ENCODE data around the gene MCC. TPM values are rescaled to one million over a fixed set of nuclear protein-coding genes. Genes with fewer than 3 reads are reported as not detected.
"Not testable (repeated sequence)": the region's sequence is repeated elsewhere in the genome, so short reads cannot be mapped to it uniquely, and the experiment has no call there.

Gene MCC
- total RNA-seq, 2 experiments from 2014 or later = 3.8 to 4.4 TPM

GRCh38 chr5:113478691-113479090 lies 9.6 kb downstream of the MCC start:
- POLR2A ChIA-PET = no interaction called here
- Mint-ChIP-seq H3K27ac (no peak overlapping the region), H3K4me3 (no peak overlapping the region), H3K27me3 (peaks cover 70% of the 10 kb centered on the region), H3K9me3 (no peaks in the 10 kb centered on the region), H3K36me3 (no peaks in the 10 kb centered on the region), H3K4me1 (no peaks in the 10 kb centered on the region)
- DNase-seq (no peak), ATAC-seq (ENCODE audit: low read depth) (no peak)

GRCh38 chr5:113474100-113474728 lies 14.0 kb downstream of the MCC start:
- Mint-ChIP-seq H3K9me3 (peaks cover 2% of the 10 kb centered on the region), H3K27me3 (peaks cover 54% of the 10 kb centered on the region), H3K4me1 (no peaks in the 10 kb centered on the region), H3K27ac (no peak overlapping the region), H3K4me3 (no peak overlapping the region), H3K36me3 (no peaks in the 10 kb centered on the region)
- POLR2A ChIA-PET = no interaction called here
- DNase-seq (no peak), ATAC-seq (ENCODE audit: low read depth) (no peak)

- POLR2A ChIA-PET = no interaction called here
- H3K4me3 Mint-ChIP-seq = no peak overlapping the region
- H3K9me3 Mint-ChIP-seq = no peaks in the 10 kb centered on the region
- ATAC-seq (ENCODE audit: low read depth) (no peak), DNase-seq (no peak)
- H3K27me3 Mint-ChIP-seq = peaks cover 15% of the 10 kb centered on the region
- no peaks in the 10 kb centered on the region for H3K4me1 Mint-ChIP-seq
- H3K27ac Mint-ChIP-seq = no peak overlapping the region
- H3K36me3 Mint-ChIP-seq = no peaks in the 10 kb centered on the region
These were observed 25.2 kb downstream of the MCC start for GRCh38 chr5:113463032-113463431.

- ATAC-seq (ENCODE audit: low read depth); H3K4me1 Mint-ChIP-seq; H3K27me3 Mint-ChIP-seq; POLR2A ChIA-PET; H3K27ac Mint-ChIP-seq; H3K36me3 Mint-ChIP-seq; H3K9me3 Mint-ChIP-seq; H3K4me3 Mint-ChIP-seq; DNase-seq: not testable (repeated sequence)
These were observed 31.1 kb downstream of the MCC start for GRCh38 chr5:113457106-113457505.

GRCh38 chr5:113452941-113453340 lies 35.3 kb downstream of the MCC start:
- DNase-seq = no peak
- no peak overlapping the region for H3K4me3 Mint-ChIP-seq
- no peaks in the 10 kb centered on the region for H3K36me3 Mint-ChIP-seq
- H3K4me1 Mint-ChIP-seq = peaks cover 4% of the 10 kb centered on the region
- H3K27me3 Mint-ChIP-seq = peaks cover 22% of the 10 kb centered on the region
- ATAC-seq (ENCODE audit: low read depth) = no peak
- H3K27ac Mint-ChIP-seq = no peak overlapping the region
- POLR2A ChIA-PET = no interaction called here
- no peaks in the 10 kb centered on the region for H3K9me3 Mint-ChIP-seq

- ATAC-seq (ENCODE audit: low read depth) (no peak), DNase-seq (no peak)
- Mint-ChIP-seq H3K27ac (no peak overlapping the region), H3K4me3 (no peak overlapping the region), H3K9me3 (no peaks in the 10 kb centered on the region), H3K27me3 (peaks cover 31% of the 10 kb centered on the region), H3K4me1 (peaks cover 4% of the 10 kb centered on the region), H3K36me3 (no peaks in the 10 kb centered on the region)
- POLR2A ChIA-PET = no interaction called here
These were observed 36.5 kb downstream of the MCC start for GRCh38 chr5:113451797-113452196.

- peaks cover 33% of the 10 kb centered on the region for H3K27me3 Mint-ChIP-seq
- H3K9me3 Mint-ChIP-seq = no peaks in the 10 kb centered on the region
- no peak for ATAC-seq (ENCODE audit: low read depth)
- no peak overlapping the region for H3K27ac Mint-ChIP-seq
- DNase-seq = no peak
- peaks cover 4% of the 10 kb centered on the region for H3K4me1 Mint-ChIP-seq
- no peaks in the 10 kb centered on the region for H3K36me3 Mint-ChIP-seq
- no peak overlapping the region for H3K4me3 Mint-ChIP-seq
- POLR2A ChIA-PET = no interaction called here
These were observed 37.3 kb downstream of the MCC start for GRCh38 chr5:113450929-113451328.

GRCh38 chr5:113450462-113450861 lies 37.8 kb downstream of the MCC start:
- peaks cover 4% of the 10 kb centered on the region for H3K4me1 Mint-ChIP-seq
- no peak for ATAC-seq (ENCODE audit: low read depth)
- H3K9me3 Mint-ChIP-seq = no peaks in the 10 kb centered on the region
- no peak overlapping the region for H3K27ac Mint-ChIP-seq
- no peaks in the 10 kb centered on the region for H3K36me3 Mint-ChIP-seq
- no peak overlapping the region for H3K4me3 Mint-ChIP-seq
- peaks cover 36% of the 10 kb centered on the region for H3K27me3 Mint-ChIP-seq
- DNase-seq = no peak
- POLR2A ChIA-PET = no interaction called here

- Mint-ChIP-seq H3K27ac (no peak overlapping the region), H3K4me3 (no peak overlapping the region), H3K27me3 (peaks cover 45% of the 10 kb centered on the region), H3K9me3 (peaks cover 2% of the 10 kb centered on the region), H3K4me1 (peaks cover 4% of the 10 kb centered on the region), H3K36me3 (no peaks in the 10 kb centered on the region)
- DNase-seq (no peak), ATAC-seq (ENCODE audit: low read depth) (no peak)
- POLR2A ChIA-PET = no interaction called here
These were observed 40.0 kb downstream of the MCC start for GRCh38 chr5:113448252-113448651.

GRCh38 chr5:113447498-113448050 lies 40.7 kb downstream of the MCC start:
- ATAC-seq (ENCODE audit: low read depth) = no peak
- Mint-ChIP-seq H3K9me3 (peaks cover 4% of the 10 kb centered on the region), H3K4me3 (no peak overlapping the region), H3K36me3 (no peaks in the 10 kb centered on the region), H3K27ac (no peak overlapping the region), H3K27me3 (peaks cover 51% of the 10 kb centered on the region), H3K4me1 (peaks cover 4% of the 10 kb centered on the region)
- POLR2A ChIA-PET = no interaction called here
- DNase-seq = no peak

GRCh38 chr5:113446358-113446927 lies 41.8 kb downstream of the MCC start:
- ATAC-seq (ENCODE audit: low read depth) (no peak), DNase-seq (no peak)
- H3K27me3 Mint-ChIP-seq = peaks cover 51% of the 10 kb centered on the region
- peaks cover 4% of the 10 kb centered on the region for H3K4me1 Mint-ChIP-seq
- H3K36me3 Mint-ChIP-seq = no peaks in the 10 kb centered on the region
- H3K4me3 Mint-ChIP-seq = no peak overlapping the region
- H3K27ac Mint-ChIP-seq = no peak overlapping the region
- peaks cover 4% of the 10 kb centered on the region for H3K9me3 Mint-ChIP-seq
- POLR2A ChIA-PET = no interaction called here

GRCh38 chr5:113437111-113437510 lies 51.1 kb downstream of the MCC start:
- POLR2A ChIA-PET = no interaction called here
- no peak for DNase-seq
- no peak overlapping the region for H3K27ac Mint-ChIP-seq

GRCh38 chr5:113435575-113435974 lies 52.7 kb downstream of the MCC start:
- no peak for ATAC-seq (ENCODE audit: low read depth)
- peaks cover 2% of the 10 kb centered on the region for H3K4me1 Mint-ChIP-seq
- H3K9me3 Mint-ChIP-seq = no peaks in the 10 kb centered on the region
- DNase-seq = no peak
- H3K4me3 Mint-ChIP-seq = no peak overlapping the region
- no peak overlapping the region for H3K27ac Mint-ChIP-seq
- H3K27me3 Mint-ChIP-seq = peaks cover 10% of the 10 kb centered on the region
- H3K36me3 Mint-ChIP-seq = no peaks in the 10 kb centered on the region
- POLR2A ChIA-PET = no interaction called here

More at GRCh38 chr5:113437111-113437510, 51.1 kb downstream of the MCC start:
- Mint-ChIP-seq H3K4me3 (no peak overlapping the region), H3K27me3 (peaks cover 13% of the 10 kb centered on the region), H3K4me1 (peaks cover 2% of the 10 kb centered on the region), H3K36me3 (no peaks in the 10 kb centered on the region), H3K9me3 (no peaks in the 10 kb centered on the region)
- ATAC-seq (ENCODE audit: low read depth) = no peak

- ATAC-seq (ENCODE audit: low read depth) (no peak), DNase-seq (no peak)
- peaks cover 2% of the 10 kb centered on the region for H3K4me1 Mint-ChIP-seq
- no peak within 1 kb of the TSS for H3K27ac Mint-ChIP-seq
- peaks cover 6% of the 10 kb centered on the region for H3K27me3 Mint-ChIP-seq
- H3K36me3 Mint-ChIP-seq = no peaks in the 10 kb centered on the region
- POLR2A ChIA-PET = no interaction called here
- no peak within 1 kb of the TSS for H3K4me3 Mint-ChIP-seq
- no peaks in the 10 kb centered on the region for H3K9me3 Mint-ChIP-seq
These were observed 53.4 kb downstream of the MCC start, which contains the start of gene TSSK1B for GRCh38 chr5:113434889-113435288. TSSK1B (minus strand) TSS chr5:113434989; CDS start chr5:113434839, 150 bp downstream.

Measured in activated naive CD8-positive, alpha-beta T cell treated with anti-CD3 and anti-CD28 coated beads, Interleukin-2, amount 10 ng/mL, durations not matched to agents 7 days and 5 days (primary cell).